NCI-H2081 (cell line): ENCODE measurements around the gene PHACTR3.

Experiments used
- DNase-seq, 2 experiments: peaks; one replicate each; lab custom pipeline; 2025; lab: John Stamatoyannopoulos, UW

Gene PHACTR3

DNA sequence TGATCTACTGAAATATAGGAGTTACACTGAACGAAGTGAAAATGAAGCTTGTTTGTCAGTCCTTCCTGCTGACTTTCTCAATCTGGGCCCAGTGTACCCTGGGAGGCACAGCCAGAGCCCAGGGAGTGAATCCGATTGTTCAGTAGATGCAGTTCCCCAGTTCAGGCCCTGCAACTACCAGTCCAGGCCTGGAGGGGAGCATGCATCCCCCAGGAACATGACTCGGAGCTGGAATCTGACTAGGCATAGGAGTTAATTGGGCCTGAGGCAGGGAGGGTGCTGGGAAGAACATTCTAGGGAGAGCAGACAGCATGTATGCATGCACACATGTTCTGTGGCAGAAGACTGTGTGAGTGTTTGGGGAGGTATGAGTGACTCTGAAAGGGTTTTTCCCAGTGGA is 42.1 kb downstream of the PHACTR3 start:
- DNase-seq = no peak

DNA sequence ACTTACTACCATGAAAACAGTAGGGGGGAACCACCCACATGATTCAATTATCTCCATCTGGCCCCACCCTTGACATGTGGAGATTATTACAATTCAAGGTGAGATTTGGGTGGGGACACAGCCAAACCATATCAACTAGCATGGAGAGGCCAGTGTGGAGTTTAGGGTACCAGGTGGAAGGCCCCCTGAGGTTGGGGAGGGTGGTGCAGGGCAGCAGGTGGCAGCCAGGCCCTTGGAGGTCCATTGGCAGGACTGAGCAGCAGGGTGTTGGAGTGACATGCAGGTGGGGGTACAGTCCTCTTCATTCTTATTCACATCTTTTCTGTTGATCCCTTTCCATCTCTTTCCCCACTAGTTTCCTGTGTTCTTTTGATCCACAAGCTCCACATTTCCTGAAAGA is 42.9 kb downstream of the PHACTR3 start:
- DNase-seq = no peak

DNA sequence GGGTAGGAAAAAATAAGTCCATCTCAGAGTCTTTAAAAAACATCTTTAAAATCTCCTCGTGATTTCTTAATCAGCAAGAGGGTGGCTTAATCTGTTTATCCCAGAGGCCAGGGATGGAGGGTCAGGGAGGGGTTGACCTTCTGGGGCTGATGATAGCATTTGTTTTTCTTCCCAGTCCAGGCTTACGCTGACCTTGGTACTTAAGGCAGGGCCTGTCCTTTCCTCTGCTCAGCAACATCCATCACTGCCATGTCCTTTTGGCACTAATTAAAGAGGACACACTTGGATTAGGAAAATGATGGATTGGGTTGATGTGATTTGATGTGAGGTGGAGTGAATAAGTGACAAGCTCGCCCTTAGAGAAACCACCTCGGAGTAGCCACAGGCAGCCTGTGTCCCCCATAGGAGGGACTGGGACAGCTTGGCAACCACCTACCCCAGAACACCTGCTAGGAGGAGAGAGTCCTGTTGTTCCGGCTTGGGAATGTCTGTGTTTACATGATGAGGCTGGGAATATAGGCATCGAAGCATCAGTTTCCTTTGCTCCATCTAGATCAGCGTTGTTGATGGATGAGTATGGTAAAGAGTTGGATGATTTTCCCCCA is 44.2 kb downstream of the PHACTR3 start:
- no peak for DNase-seq

DNA sequence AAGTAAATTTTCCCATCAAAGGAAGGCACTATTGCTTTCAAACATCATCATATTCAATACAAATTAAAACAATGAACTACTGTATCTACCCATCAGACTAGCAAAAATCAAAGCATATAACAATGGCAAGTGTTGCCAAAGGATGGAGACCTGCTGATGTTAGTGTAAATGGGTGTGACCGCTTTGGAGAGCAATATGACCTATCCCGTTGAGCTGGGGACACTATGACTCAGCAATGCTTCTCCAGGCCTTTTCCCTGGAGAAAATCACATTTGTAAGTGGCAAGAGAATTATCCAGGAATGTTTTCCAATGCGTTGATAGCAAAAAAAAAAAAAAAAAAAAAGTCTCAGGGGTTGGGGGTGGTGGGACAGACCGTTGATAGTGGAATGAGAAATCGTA is 46.1 kb downstream of the PHACTR3 start:
- no peak for DNase-seq

DNA sequence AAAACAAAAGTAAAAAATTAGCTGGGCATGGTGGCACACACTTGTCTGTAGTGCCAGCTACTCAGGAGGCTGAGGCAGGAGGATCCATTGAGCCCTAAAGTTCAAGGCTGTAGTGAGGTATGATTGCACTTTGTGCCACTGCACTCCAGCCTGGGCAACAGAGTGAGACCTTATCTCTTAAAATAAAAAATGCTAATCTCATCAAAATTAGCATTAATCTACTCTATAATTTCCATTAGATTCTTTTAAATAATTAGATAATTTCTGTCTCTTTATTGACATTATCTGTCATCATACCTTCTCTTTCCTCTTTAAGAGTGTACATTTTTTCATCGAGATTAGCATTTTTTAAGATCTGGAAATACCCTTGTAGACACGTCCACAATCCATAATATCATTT is 48.0 kb downstream of the PHACTR3 start:
- DNase-seq = no peak

DNA sequence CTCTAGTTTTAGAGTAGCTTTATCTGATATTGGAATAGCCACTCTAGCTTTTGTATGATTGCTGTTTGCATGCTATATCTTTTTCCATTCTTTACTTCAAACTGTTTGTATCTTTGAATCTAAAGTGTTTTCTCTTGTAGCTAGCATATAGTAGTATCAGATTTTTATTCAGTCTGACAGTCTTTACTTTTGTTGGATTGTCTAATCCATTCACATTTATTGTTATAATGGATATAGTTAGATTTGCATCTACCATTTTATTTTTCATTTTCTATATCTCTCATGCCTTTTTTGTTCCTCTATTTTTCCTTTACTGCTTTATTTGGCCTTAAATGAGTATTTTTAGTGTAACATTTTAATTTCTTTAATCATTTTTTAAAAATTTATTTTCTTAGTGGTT is 52.1 kb downstream of the PHACTR3 start:
- DNase-seq = no peak

DNA sequence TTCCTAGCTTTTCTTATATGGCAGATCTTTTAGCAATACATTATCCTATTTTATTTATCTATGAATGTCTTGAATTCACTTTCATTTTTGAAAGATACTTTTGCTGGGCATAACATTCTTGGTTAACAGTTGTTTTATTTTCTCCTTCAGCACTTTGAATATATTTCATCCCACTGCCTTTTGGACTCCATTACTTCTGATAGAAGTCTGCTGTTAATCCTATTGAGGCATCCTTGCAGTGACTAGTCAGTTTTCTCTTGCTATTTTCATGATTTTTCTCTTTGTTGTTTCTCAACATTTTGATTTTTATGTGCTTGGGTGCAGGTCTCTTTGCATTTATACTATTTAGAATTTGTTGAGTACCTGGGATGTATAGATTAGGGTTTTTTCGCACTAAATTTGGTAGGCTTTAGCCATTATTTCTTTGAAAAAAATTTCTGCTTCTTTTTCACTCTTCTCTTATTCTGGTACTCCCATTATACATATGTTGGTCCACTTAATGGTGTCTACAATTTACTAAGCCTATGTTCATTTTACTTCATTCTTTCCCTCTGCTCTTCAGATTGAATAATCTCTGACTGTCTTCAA is 53.2 kb downstream of the PHACTR3 start:
- no peak for DNase-seq

DNA sequence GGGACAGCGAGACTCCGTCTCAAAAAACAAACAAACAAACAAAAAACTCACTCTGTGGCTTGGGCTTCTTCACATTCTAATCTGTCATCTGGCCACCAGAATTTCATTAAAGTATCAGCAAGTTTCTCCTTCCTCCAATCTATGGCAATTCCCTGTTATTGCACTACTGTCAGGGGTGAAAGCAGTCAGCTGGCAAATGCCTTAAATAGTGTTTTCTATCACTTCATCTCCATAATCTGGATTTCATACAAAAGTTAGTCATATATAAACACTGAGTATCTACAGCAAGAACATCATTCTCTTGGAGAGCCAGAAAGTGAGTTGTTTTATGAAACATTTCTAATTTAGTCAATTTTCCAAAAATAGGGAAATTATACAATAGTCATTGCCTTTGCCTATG is 56.1 kb downstream of the PHACTR3 start:
- DNase-seq = no peak

DNA sequence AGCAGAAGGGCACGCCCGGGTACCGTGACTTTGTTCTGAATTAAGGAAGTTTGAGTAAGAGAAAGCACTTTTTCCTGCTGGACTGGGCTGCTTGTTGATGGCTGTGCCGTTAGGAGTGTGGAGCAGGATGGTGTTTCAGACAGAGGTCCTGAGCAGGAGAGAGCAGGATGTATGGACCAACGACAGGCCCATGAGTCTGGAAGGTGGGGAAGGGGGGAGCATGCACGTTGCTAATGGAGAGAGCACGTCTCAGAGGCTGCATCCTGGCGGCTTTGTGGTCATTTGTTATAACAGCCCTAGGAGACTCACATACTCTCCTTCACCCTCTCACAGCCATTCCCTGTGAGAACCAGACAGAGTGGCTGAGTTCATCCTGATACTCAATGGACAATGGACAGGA is 56.8 kb downstream of the PHACTR3 start:
- no peak for DNase-seq

DNA sequence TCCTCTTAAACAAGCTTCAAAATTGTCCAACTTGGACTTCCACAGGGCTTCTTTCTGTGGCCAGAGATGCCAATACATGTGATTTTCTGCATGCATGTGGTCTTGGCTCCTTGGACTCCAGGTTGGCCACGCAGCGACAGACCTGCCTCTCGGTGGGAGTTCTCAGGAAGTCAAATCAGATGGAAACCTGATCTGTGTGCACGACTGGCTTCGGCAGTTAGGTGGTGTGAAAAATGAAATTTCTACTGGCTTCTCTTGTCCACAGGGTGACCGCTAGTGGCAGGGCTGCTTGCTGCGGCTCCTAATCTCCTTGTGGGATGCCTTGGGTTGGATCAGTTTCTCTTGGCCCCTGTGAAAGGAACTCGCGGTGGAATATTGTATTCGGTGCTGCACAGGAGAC is 57.3 kb downstream of the PHACTR3 start:
- DNase-seq = no peak

DNA sequence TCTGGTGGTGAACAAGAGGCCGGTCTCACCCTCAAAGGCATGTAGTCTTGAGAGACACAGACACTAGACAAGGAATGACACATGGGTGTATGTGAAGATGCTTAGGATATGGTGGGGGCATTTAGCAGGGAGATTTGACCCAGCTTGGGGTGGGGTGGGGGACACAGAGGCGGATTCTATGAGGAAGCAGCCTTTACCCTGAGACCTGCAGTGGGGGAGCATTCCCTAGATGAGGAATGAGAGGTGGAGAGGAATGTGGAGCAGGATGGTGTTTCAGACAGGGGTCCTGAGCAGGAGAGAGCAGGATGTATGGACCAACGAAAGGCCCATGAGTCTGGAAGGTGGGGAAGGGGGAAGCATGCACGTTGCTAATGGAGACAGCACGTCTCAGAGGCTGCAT is 57.8 kb downstream of the PHACTR3 start:
- DNase-seq = no peak

DNA sequence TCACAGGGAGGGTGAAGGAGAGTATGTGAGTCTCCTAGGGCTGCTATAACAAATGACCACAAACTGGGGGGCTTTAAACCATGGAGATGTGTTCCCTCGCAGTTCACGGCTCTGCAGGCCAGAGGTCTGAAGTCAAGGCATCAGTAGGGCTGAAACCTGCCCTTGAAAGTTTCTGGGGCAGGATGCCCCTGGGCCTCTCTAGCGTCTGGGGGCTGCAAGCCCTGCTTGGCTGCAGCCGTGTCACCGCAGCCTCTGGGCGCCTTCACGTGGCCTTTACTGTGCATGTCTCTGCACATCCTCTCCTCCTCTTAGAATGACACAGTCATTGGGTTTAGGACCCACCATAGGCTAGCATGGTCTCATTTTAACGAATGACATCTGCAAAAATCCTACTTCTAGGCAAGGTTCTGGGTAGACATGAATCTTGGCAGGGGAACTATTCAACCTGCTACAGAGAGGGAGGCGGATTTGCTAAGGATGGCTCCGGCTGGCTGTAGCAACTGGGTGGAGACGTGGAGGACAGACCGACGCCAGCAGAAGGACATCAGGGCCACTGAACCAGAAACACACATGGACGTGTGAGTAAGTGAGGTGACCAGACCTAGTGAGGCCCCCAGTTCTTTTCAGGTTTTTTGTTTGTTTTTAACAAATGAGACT is 58.6 kb downstream of the PHACTR3 start:
- no peak for DNase-seq

DNA sequence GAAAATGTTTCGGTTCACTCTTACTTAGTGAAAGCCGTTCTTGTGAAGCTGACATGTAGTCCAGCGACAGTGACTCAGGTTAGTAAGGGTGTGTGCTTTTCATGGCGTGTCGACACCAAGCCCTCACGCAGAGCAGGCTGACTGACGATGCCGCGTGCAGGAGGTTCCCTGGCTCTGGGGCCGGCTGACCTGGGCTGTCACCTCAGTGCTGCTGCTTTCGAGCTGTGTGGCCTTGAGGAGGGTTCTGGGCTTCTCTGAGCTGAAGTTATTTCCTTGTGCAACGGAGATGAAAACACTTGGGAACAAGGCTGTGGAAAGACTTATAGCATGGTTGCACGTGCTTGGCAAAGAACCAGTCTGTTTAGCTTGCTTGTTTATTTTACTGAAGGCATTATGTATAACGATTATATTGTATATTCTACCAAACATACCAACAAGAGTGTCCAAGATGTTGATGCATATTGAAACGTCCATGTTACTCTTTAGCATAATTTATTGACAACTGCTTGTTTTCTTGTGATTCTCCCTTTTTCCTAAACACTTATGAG is 59.2 kb downstream of the PHACTR3 start:
- no peak for DNase-seq

DNA sequence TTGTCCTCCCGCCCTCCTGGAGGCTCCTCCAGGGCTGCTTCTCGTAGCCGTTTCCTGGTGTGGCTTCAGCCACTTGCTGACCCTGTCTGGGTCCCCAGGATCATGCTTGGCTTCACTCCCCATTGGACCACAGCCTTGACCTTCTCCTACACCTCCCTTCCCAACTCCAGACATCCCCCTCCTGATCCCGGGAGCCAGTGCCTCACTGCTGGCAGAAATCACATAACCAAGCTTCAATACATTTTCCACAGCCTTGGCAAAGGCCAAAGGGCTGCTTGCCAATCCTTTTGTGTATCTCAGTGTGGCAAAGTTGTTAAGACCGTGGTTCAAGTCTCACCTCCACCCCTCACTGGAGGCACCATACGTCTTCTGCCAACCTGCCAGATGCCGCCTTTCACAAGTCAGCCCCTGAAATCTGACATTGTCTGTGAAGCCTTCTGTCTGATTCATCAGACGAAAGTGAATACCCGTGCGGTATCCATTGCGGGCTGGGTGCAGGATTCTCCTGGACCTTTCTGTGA is 60.1 kb downstream of the PHACTR3 start:
- no peak for DNase-seq

DNA sequence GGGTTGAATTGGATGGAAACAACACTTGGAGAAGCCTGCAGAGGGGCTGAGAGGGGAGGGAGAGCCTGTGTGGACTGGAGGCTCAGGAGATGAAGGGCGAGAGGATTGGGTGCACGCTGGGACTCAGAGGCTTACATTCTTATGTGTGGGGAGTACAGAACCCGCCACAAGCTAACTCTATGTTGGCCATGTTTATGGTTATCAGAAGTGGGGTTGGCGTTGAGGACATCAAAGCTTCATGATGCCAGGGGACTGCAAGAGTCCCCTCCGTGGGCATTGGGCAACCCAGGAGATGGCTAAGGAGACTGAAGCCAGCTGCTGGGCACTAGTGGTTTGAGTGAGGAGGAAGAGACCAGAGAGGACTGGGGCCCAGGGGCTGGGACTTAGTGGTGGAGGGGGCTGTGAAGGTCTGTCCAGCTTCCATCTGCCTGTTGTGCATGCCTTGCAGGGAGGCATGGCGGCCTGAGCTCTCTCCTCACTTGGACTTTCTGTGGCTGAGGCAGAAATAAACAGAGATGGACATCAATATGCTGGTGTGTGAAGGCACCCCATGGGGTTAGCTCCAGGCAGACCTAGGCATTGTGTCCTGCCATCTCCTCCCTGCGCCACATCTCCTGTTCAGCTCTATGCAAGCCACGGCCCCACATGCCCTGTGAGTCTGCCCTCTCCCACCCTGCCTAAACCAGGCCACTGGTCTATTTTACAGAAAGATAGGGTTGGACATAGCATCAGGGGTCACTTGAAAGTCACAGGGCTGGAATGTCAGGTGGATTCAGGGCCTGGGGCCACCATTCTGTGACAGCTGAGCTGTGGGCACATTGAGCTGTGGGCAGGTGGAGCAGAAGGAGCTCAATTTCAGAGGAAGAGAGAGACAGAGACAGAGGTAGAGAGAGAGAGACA is 61.6 kb downstream of the PHACTR3 start:
- DNase-seq = no peak

DNA sequence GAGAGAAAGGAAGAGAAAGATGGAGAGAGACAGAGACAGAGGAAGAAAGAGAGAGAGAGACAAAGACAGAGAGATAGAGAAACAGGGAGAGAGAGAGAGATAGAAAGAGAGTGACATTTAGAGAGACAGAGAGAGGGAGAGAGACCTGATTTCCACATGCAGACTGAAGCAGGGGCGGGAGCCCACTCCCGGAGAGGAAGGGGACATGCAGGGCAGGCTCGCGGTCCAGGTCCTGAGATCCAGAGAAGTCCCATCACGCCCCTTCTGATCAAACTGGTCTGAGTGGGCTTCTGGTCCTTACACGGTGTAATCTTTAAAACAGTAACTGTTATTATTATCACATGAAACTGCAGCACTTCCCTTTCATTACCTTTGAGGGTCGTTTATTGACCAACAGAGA is 62.2 kb downstream of the PHACTR3 start:
- no peak for DNase-seq

DNA sequence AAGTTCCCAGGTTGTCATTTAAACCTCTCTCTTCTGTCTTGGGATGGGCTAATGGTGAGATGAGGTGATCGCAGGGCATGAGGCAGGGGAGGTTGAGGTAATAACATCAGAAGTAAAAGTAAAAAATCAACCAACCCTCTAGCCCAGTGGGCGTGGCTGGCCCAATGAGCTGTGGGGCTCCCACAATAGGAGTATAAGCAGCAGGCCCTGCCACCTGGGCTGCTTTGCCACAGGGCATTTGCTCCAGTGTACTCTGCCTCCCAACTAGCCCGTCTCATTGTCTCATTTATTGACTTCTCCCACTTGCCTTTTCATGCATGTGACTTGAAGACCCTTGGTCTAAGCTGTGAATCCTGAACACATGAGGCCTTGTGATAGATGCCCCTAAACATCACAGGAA is 62.8 kb downstream of the PHACTR3 start:
- no peak for DNase-seq

DNA sequence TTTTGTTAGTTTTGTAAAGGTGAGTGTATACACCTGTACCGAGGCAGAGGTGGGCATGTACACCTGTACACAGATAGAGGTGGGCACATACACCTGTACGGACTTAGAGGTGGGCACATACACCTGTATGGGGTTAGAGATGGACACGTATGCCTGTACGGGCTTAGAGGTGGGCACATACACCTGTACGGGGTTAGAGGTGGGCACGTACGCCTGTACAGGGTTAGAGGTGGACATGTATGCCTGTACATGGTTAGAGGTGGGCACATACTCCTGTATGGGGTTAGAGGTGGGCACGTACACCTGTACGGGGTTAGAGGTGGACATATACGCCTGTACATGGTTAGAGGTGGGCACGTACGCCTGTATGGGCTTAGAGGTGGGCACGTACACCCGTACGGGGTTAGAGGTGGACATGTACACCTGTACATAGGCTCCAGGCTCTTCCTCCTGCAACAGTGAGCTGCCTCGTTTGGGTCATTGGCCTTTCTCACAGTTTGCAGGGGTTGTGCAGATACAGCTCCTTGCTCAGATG is 63.7 kb downstream of the PHACTR3 start:
- no peak for DNase-seq

DNA sequence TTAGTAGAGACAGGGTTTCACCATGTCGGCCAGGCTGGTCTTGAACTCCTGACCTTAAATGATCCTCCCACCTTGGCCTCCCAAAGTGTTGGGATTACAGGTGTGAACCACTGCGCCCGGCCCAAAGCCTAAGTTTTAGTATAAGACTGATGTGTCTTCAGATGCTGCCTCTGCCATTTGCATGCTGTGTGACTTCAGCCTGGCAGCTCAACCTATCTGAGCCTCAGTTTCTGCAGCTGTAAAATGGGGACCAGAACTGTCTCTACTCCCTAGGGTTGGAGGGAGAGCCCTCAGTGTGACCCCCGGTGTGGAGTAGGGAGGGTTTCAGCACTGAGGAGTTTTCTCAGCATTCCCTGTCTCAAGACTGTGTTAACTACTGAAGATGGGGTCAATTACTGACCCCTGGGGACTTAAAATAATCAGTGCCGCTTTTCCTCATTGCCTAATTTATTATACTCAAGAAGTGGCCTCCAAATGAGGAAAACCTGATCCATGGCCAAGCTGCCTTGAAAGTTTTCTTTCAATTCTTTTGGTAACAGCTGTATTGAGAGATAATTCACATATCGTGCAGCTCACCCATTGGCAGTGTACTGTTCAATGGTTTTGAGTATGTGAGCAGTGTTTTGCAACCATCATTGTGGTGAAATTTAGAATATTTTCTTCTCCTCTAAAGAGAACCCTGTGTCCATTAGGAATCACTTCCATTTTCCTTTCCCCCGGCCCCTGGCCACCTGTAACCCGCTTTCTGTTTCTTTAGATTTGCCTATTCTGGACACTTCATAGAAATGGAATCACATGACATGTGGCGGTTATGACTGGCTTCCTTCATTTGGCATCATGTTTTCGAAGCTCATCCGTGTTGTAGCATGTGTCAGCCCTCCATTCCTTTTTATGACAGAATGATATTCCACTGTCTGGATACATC is 64.8 kb downstream of the PHACTR3 start:
- DNase-seq = no peak

DNA sequence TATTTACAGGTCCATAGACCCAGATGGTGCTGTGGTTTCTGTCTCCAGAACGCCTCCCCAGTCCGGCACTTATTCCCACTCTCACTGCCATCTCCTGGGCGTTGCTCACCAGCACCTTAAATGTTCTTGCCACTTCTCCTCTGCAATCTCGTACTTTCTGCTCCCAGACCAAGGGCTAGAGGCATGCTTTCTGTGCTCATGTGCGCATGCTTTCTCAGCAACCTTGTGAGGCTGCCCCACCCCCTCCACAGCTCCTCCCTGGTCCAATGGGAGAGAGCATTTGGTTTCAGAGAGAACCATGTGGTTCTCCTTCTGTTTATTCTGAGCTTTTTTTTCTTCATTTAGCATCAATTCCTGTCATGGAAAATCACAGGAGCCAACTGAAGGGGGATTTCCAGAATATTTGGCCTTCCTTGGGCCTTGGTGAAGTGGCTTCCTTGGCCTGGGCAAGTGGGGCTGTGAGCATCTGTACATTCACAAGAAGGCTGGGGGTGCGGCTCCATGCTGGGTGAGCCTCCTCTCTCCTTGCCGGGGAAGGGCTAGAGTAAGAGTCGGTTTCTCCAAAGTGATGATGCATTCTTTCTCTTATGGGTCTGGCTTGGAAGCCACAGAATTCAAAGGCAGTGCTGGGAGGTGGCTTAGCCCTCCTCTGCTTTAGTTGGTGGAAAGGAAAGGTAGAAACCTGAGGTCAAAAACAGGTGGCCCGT is 66.6 kb downstream of the PHACTR3 start:
- no peak for DNase-seq
